Activated CD4-positive, alpha-beta T cell treated with anti-CD3 and anti-CD28 coated beads, Interleukin-2, amount 50 U/mL, for 1 hour (primary cell): ENCODE results near the gene VPS26B.
"Not testable (repeated sequence)": the region's sequence is repeated elsewhere in the genome, so short reads cannot be mapped to it uniquely, and the experiment has no call there.

Source experiments
- DNase-seq: peaks from one replicate; pipeline ENCODE4 v3.0.0-alpha.2; 2020

The VPS26B gene

GRCh38 chr11:134233729-134234179, 9.3 kb downstream of the VPS26B start:
- DNase-seq, result no peak

GRCh38 chr11:134235399-134235798, 10.9 kb downstream of the VPS26B start:
- DNase-seq, result no peak

GRCh38 chr11:134236834-134237556, 12.5 kb downstream of the VPS26B start:
- no peak for DNase-seq

GRCh38 chr11:134237557-134237922, 13.1 kb downstream of the VPS26B start:
- DNase-seq, result no peak

DNA sequence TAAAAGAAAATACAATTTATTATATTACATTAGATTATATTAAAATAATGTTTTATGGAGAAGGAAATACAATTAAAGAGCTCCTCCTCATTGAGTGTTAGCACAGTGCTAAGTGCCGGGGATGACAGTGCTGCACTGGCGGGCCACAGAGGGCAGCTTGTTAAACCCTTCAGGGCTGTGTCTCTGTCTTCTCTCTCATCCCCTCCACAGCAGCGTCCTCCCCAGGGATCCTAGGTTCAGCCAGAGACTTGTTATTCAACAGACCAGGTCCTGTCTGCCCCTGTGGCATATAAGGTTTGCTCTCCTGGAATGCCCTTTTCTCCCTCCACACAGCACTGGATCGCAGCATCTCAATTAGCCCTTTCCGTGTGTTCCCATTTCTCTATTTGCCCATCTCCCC, 14.5 kb downstream of the VPS26B start:
- no peak for DNase-seq

GRCh38 chr11:134240592-134240991, 16.1 kb downstream of the VPS26B start:
- DNase-seq, result no peak

GRCh38 chr11:134242376-134242775, 17.9 kb downstream of the VPS26B start:
- DNase-seq, result no peak

DNA sequence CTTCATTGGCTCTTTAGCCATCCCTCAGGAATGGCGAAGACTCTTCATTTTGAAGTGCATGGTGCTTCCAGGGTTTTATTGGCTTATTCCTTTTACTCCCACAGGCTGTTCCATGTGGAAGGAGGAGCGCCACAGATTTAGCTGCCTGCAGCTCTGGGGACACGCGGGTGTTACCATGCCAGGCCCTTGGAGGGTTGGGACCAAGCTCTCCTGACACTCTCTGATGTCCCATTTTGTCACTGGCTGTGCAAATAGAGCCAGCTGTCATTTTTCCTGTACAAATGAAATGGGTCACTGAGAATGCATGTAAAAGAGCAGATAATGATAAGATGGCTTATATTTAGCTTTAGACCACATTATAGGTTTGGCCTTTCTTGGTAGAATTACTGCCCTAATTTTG, 19.4 kb downstream of the VPS26B start:
- no peak for DNase-seq

- DNase-seq, result peak; percentile 13
Observed at GRCh38 chr11:134244593-134244992, 20.1 kb downstream of the VPS26B start.

GRCh38 chr11:134245434-134245833, 21.0 kb downstream of the VPS26B start:
- no peak for DNase-seq

DNA sequence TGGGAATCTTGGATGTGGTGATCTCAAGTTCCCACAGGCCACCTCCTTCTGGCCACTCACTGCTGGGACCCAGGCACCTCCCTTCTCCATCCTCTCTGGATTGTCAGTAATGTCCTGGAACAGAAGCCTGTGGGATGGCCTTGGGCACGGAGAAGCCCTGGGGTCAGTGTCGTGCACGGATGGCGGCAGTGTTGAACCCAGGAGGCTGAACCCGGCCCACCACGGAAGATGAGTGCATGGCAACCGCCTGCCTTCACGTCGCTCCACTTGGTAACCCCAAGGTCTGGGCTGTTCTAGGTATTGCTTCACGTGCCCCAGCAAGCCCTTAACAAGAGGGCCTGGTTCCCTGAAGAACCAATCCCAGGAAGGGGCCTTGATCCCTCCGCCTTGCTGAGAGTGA, 21.6 kb downstream of the VPS26B start:
- no peak for DNase-seq

DNA sequence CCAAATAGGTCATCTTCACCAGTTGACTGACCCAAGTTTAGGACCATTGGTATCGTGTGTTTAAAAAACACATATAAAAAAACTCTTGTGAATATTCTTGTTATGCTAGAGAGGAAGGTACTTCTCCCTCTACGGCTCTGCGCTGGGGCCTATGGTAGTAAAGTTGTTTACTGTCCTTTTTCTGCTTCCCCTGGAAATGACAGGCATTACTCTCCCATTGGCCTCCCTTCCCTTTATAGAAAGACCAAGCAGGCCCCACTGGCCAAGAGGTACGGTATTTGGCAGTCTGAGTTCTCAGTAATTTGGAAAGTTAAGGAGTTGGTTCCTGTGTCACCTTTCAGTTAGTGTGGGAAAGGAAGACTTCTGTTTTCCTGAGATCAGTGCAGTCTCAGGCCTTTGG, 22.2 kb downstream of the VPS26B start:
- no peak for DNase-seq

DNA sequence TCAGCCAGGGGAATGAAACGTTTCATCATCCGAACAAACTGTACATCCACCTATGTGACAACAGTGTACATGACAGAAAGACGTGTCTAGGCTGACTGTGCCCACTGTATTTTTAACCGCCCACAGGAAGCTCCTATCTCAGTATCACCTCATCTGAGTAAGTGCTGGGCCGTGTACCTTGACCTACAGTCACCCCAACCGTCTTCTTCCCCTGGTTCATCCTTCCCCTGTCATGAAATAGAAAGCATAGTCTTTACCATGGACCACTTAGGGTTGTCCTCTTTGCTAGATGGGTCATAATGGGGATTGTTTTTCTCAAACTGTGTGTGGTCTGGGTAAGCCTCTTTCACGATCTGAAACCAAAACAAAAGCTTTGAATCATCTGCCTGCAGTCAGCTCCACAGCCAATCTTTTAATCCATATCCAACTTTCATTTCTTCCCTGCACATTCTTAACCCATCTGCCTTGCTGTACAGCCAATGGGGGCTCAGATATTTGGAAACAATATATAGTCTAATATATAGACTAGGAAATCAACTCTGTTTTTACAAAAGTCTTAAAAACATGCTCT, 24.5 kb downstream of the VPS26B start:
- DNase-seq, result no peak

- DNase-seq, result no peak
Observed at GRCh38 chr11:134250246-134250645, 25.8 kb downstream of the VPS26B start.

DNA sequence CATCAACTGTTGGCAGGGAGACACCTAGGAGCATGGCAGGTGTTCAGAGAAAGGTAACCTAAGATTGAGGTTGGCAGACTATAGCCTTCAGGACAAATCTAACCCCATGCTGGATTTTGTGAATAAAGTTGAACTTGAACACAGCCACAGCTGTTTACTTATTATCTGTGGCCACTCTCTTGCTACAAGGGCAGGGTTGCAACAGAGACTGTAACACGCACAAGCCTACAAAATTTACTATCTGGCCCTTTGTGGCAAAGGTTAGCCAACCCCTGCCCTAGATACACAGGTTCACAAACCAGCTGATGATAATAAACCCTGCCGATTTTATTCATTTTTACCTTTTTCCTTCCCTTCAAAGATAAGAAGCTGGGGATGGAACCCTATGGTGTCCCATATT, 26.2 kb downstream of the VPS26B start:
- DNase-seq, result no peak

GRCh38 chr11:134252346-134253187, 28.1 kb downstream of the VPS26B start:
- DNase-seq, result no peak

DNA sequence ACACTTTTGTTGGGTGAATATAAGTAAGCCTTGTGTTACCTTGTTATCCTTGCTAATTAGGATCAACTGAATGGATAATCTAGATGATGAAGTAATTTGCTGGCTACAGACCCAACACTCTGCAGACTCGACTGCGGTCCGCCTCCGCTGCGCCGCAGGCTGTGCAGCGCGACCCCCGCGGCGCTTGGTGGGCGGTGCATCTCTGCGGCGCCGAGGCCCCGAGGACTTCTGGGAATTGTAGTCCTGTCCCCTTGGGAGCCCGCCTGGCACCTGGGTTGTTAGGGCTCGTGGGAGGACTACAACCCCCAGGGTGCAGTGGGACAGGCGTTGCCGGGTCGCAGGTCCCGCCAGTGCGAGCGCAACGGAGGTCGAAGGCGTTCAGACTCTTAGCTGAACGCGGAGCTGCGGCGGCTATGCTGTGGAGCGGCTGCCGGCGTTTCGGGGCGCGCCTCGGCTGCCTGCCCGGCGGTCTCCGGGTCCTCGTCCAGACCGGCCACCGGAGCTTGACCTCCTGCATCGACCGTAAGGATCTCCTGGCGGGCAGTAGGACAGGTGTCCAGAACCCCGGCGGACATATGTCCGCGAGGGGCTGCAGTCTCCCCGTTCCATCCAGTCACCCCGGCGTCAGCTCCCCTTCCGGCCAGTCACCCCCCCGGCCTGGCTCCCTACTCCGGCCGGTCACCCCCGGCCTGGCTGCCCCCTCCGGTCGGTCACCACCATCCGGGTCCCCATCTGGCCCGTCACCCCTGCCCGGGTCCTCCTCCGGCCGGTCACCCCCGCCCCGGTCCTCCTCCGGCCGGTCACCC, 28.9 kb downstream of the VPS26B start, which contains the start of the genes ACAD8 and THYN1:
Gene ACAD8, plus strand, starts transcription at position 381 of the 806 bp plus-strand sequence. Its CDS starts 33 bp downstream, at position 414.
Gene THYN1, minus strand, starts transcription at position 165 of the 806 bp plus-strand sequence. CDS start 470 bp downstream, outside the sequence.
- DNase-seq, result peak; percentile 95

DNA sequence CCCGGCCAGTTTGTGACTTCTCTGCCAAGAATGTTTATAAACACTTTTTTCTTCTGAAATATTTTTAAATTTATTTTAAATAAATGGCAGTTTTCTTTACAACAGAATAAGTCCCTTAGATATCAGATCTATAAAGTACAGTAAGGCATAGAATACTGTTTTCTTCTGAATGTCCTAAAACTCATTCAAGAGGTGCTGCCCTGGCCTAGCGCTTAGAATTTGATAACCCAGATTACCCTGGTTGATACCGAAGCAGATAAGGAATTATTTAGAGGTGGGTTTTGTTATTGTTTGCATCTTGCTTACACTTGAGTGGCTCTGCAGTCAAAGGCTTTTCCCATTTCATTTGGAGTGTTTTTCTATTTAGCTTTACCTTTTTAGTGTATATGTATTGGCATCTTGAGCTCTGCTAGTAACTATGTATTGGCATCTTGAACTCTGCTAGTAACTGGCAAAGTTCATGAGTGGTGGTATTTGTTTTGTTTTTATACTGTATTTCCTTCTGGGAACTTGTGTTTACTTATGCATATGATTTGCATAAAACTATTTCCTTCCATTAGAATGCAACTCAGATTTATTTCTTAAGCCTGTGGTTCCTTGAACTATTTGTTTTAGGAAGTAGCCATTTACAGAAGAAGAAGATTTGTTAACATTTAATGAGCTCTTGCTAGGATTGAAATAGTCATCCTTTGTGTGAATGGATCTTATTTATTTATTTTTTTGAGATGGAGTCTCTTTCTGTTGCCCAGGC, 30.1 kb downstream of the VPS26B start:
- no peak for DNase-seq

- not testable (repeated sequence) for DNase-seq
Observed at GRCh38 chr11:134255184-134255561, 30.7 kb downstream of the VPS26B start.

GRCh38 chr11:134257101-134257500, 32.6 kb downstream of the VPS26B start:
- no peak for DNase-seq

- DNase-seq, result no peak
Observed at GRCh38 chr11:134258577-134258976, 34.1 kb downstream of the VPS26B start.

- DNase-seq, result no peak
Observed at GRCh38 chr11:134260503-134260902, 36.0 kb downstream of the VPS26B start.
